Smooth muscle cell (in vitro differentiated cells): ENCODE results near the gene GALNT10. TPM values are rescaled to one million over a fixed set of nuclear protein-coding genes. Genes with fewer than 3 reads are reported as not detected.

Experiments
- DNase-seq: peaks from one replicate; lab custom pipeline; 2025; ENCODE audit not compliant: unreplicated experiment; lab: John Stamatoyannopoulos, UW
- H2AFZ ChIP-seq: fragments of 200-600 bp; sonication (generic); 2 replicates; pipeline ENCODE4 v1.6.0; 2016; ENCODE audit warnings: antibody characterized with exemption, low read depth, mild to moderate bottlenecking
- H3F3A ChIP-seq: fragments of 200-600 bp; sonication (generic); 2 replicates; pipeline ENCODE4 v1.6.0; 2017; ENCODE audit warnings: antibody characterized with exemption, low read depth
- H3K27ac ChIP-seq: fragments of 200-600 bp; sonication (generic); 2 replicates; pipeline ENCODE4 v1.5.1; 2016; ENCODE audit warnings: low read depth, mild to moderate bottlenecking
- H3K27me3 ChIP-seq: fragments of 200-600 bp; sonication (generic); 2 replicates; pipeline ENCODE4 v1.6.1; 2016; ENCODE audit warnings: low read depth, mild to moderate bottlenecking
- H3K36me3 ChIP-seq: fragments of 200-600 bp; sonication (generic); 2 replicates; pipeline ENCODE4 v1.5.1; 2016; ENCODE audit warnings: low read depth
- H3K4me1 ChIP-seq: fragments of 200-600 bp; sonication (generic); 2 replicates; pipeline ENCODE4 v1.5.1; 2016; ENCODE audit warnings: low read depth
- H3K4me2 ChIP-seq: fragments of 200-600 bp; sonication (generic); 2 replicates; pipeline ENCODE4 v1.6.0; 2016; ENCODE audit warnings: mild to moderate bottlenecking
- H3K4me3 ChIP-seq: fragments of 200-600 bp; sonication (generic); 2 replicates; pipeline ENCODE4 v1.5.1; 2016; ENCODE audit warnings: mild to moderate bottlenecking
- H3K79me2 ChIP-seq: fragments of 200-600 bp; sonication (generic); 2 replicates; pipeline ENCODE4 v1.6.0; 2016; ENCODE audit warnings: low read depth, mild to moderate bottlenecking
- H3K9ac ChIP-seq: fragments of 200-600 bp; sonication (generic); 2 replicates; pipeline ENCODE4 v1.6.0; 2016; ENCODE audit warnings: low read depth
- H3K9me3 ChIP-seq: fragments of 200-600 bp; sonication (generic); replicated peaks from 2 replicates; pipeline ENCODE4 v1.5.1; 2016; ENCODE audit warnings: low read depth
- H4K20me1 ChIP-seq: fragments of 200-600 bp; sonication (generic); 2 replicates; pipeline ENCODE4 v1.6.0; 2016; ENCODE audit warnings: low read depth
- CTCF ChIP-seq: fragments of 200-600 bp; sonication (generic); IDR thresholded peaks from 2 replicates; pipeline ENCODE4 v1.5.1; 2017; ENCODE audit warnings: borderline replicate concordance, mild to moderate bottlenecking, antibody characterized with exemption; ENCODE audit not compliant: insufficient read depth, poor library complexity, severe bottlenecking
- WGBS: methylation state at CpG from one replicate; pipeline ENCODE4 v1.1.7; 2016; ENCODE audit warnings: low lambda C conversion rate; 5-methylcytosine and 5-hydroxymethylcytosine counted together
- polyA plus RNA-seq: library from polyadenylated mRNA; unstranded; fragments of >200 nt; fragmentation: Nextera tagmentation; extraction: Ambion mirVana; gene quantifications from 2 replicates; pipeline ENCODE4 v1.2.1, GENCODE V29; 2016
- total RNA-seq: library from RNA; depleted of rRNA; stranded (reverse); fragments of >200 nt; gene quantifications from 2 replicates; pipeline ENCODE4 v1.2.3, GENCODE V29; 2014

Gene GALNT10
- total and polyA plus RNA-seq, 2 experiments from 2014 or later: 23.6 to 24.6 TPM

- no peak overlapping the region for H3K9ac ChIP-seq
- no peak for TF ChIP-seq CTCF
- H3K79me2 ChIP-seq: no peaks in the 10 kb centered on the region
- no peaks in the 10 kb centered on the region for H3K4me1 ChIP-seq
- H3K27me3 ChIP-seq: no peaks in the 10 kb centered on the region
- WGBS: 86% methylated on average over 4 of the region's 4 CpGs
- DNase-seq: no peak
- H3K4me3 ChIP-seq: no peak overlapping the region
- H3F3A ChIP-seq: no peaks in the 10 kb centered on the region
- no peaks in the 10 kb centered on the region for H3K36me3 ChIP-seq
- no peak overlapping the region for H3K27ac ChIP-seq
- no peaks in the 10 kb centered on the region for H4K20me1 ChIP-seq
- no peaks in the 10 kb centered on the region for H3K9me3 ChIP-seq
- H2AFZ ChIP-seq: no peak overlapping the region
- no peak overlapping the region for H3K4me2 ChIP-seq
These were observed 152.4 kb downstream of the GALNT10 start for GRCh38 chr5:154342963-154343362.

GRCh38 chr5:154344461-154344860 lies 153.9 kb downstream of the GALNT10 start:
- DNase-seq: no peak
- no peaks in the 10 kb centered on the region for H3F3A ChIP-seq
- H3K4me1 ChIP-seq: no peaks in the 10 kb centered on the region
- 97% methylated on average over 5 of the region's 5 CpGs for WGBS
- no peak overlapping the region for H3K27ac ChIP-seq
- no peak for TF ChIP-seq CTCF
- H3K36me3 ChIP-seq: no peaks in the 10 kb centered on the region
- H2AFZ ChIP-seq: no peak overlapping the region
- H3K9me3 ChIP-seq: no peaks in the 10 kb centered on the region
- H3K9ac ChIP-seq: no peak overlapping the region
- no peak overlapping the region for H3K4me2 ChIP-seq
- H4K20me1 ChIP-seq: no peaks in the 10 kb centered on the region
- no peak overlapping the region for H3K4me3 ChIP-seq
- H3K27me3 ChIP-seq: no peaks in the 10 kb centered on the region
- no peaks in the 10 kb centered on the region for H3K79me2 ChIP-seq

GRCh38 chr5:154345255-154345952 lies 154.9 kb downstream of the GALNT10 start:
- no peak overlapping the region for H3K9ac ChIP-seq
- no peak overlapping the region for H3K4me3 ChIP-seq
- H3K9me3 ChIP-seq: no peaks in the 10 kb centered on the region
- no peak overlapping the region for H3K4me2 ChIP-seq
- no peak for DNase-seq
- no peaks in the 10 kb centered on the region for H3K27me3 ChIP-seq
- 91% methylated on average over 5 of the region's 5 CpGs for WGBS
- no peaks in the 10 kb centered on the region for H4K20me1 ChIP-seq
- TF ChIP-seq CTCF: no peak
- no peaks in the 10 kb centered on the region for H3F3A ChIP-seq
- H3K27ac ChIP-seq: no peak overlapping the region
- H3K79me2 ChIP-seq: no peaks in the 10 kb centered on the region
- no peak overlapping the region for H2AFZ ChIP-seq
- H3K36me3 ChIP-seq: no peaks in the 10 kb centered on the region
- H3K4me1 ChIP-seq: no peaks in the 10 kb centered on the region

GRCh38 chr5:154346427-154346826 lies 155.9 kb downstream of the GALNT10 start:
- 88% methylated on average over 1 of the region's 1 CpG for WGBS

More at GRCh38 chr5:154346427-154346826, 155.9 kb downstream of the GALNT10 start:
- TF ChIP-seq CTCF: no peak
- DNase-seq: no peak
- no peaks in the 10 kb centered on the region for H3K36me3 ChIP-seq
- H3K27ac ChIP-seq: no peak overlapping the region
- H3K27me3 ChIP-seq: no peaks in the 10 kb centered on the region
- H3K4me2 ChIP-seq: no peak overlapping the region
- H4K20me1 ChIP-seq: no peaks in the 10 kb centered on the region
- H3K4me1 ChIP-seq: no peaks in the 10 kb centered on the region
- H3K79me2 ChIP-seq: no peaks in the 10 kb centered on the region
- no peak overlapping the region for H3K4me3 ChIP-seq
- H3K9me3 ChIP-seq: no peaks in the 10 kb centered on the region
- no peak overlapping the region for H3K9ac ChIP-seq
- no peak overlapping the region for H2AFZ ChIP-seq
- no peaks in the 10 kb centered on the region for H3F3A ChIP-seq
